GM12878 (cell line): Measurements from ENCODE around the gene EHF. TPM values are rescaled to one million over a fixed set of nuclear protein-coding genes. Genes with fewer than 3 reads are reported as not detected.
A peak's percentile ranks its signal among the peaks of the same experiment; 100 is the strongest.

ENCODE experiments used
- ATAC-seq: fragments of 200-7000 bp; cut with Tn5 transposase; 3 replicates; pipeline ENCODE4 v1.9.1; 2020; ENCODE audit warnings: mild to moderate bottlenecking, moderate library complexity
- BruUV-seq: library from RNA; stranded (reverse); fragments of 400-500 nt; replicated peaks from 2 replicates; lab custom pipeline; 2021; lab: Mats Ljungman, UMichigan
- CTCF ChIA-PET: fragments of 300-600 bp; sonication (Branson Sonifier 250); formaldehyde crosslinking; extraction: SDS; loops from one replicate; lab custom pipeline; 2021; ENCODE audit warnings: inconsistent platforms; lab: Yijun Ruan, JAX
- POLR2A ChIA-PET: fragments of 350-600 bp; formaldehyde crosslinking; extraction: SDS; loops from one replicate; lab custom pipeline; 2021; ENCODE audit warnings: inconsistent platforms; lab: Charles Lee
- RAD21 ChIA-PET: fragments of 300-600 bp; sonication (Branson Sonifier 250); formaldehyde crosslinking; loops from one replicate; lab custom pipeline; 2023; ENCODE audit warnings: antibody characterized with exemption; ENCODE audit not compliant: unreplicated experiment; lab: Charles Lee
- SMC1A ChIA-PET: fragments of 300-600 bp; sonication (Branson Sonifier 250); formaldehyde crosslinking; loops from one replicate; lab custom pipeline; 2023; ENCODE audit not compliant: unreplicated experiment, uncharacterized antibody; lab: Charles Lee
- DNase-seq: peaks from one replicate; pipeline ENCODE4 v3.0.0-alpha.2; 2011; ENCODE audit warnings: low read depth, low spot score
- FAIRE-seq: peaks from 3 replicates; lab custom pipeline; 2011; peaks lifted over from hg19 to GRCh38; lab: Jason Lieb, UNC
- H2AFZ ChIP-seq: 2 replicates; pipeline ENCODE4 v1.6.0; 2011; ENCODE audit warnings: low read depth, low read length, control low read depth; ENCODE audit not compliant: control insufficient read depth
- H3K27ac ChIP-seq: 2 replicates; pipeline ENCODE4 v1.5.1; 2011; ENCODE audit warnings: control low read depth; ENCODE audit not compliant: control insufficient read depth, insufficient read depth
- H3K27me3 ChIP-seq, 2 experiments: replicated peaks in 1 of 2; 2 replicates each; pipeline versions ENCODE4 v1.6.0 to v1.6.1; 2011; ENCODE audit warnings: low read length in 1 of 2; ENCODE audit not compliant: control insufficient read depth in 2 of 2, insufficient read depth in 2 of 2
- H3K36me3 ChIP-seq, 2 experiments: 2 replicates each; pipeline ENCODE4 v1.5.1; 2011; ENCODE audit warnings: low read length in 1 of 2; ENCODE audit not compliant: control insufficient read depth in 2 of 2, insufficient read depth in 2 of 2
- H3K4me1 ChIP-seq: 2 replicates; pipeline ENCODE4 v1.6.1; 2011; ENCODE audit warnings: mild to moderate bottlenecking, low read length, moderate library complexity, mixed read lengths; ENCODE audit not compliant: control insufficient read depth, insufficient read depth
- H3K4me2 ChIP-seq: 2 replicates; pipeline ENCODE4 v1.6.0; 2011; ENCODE audit warnings: control low read depth; ENCODE audit not compliant: control insufficient read depth, insufficient read depth
- H3K4me3 ChIP-seq: fragments of 200-600 bp; sonication (generic); 2 replicates; pipeline ENCODE4 v1.5.1; 2016
- H3K79me2 ChIP-seq: 2 replicates; pipeline ENCODE4 v1.6.0; 2011; ENCODE audit warnings: low read length; ENCODE audit not compliant: control insufficient read depth, insufficient read depth
- H3K9ac ChIP-seq: 2 replicates; pipeline ENCODE4 v1.8.0; 2011; ENCODE audit warnings: low read length, control low read depth, mixed read lengths; ENCODE audit not compliant: control insufficient read depth, insufficient read depth
- H3K9me3 ChIP-seq: replicated peaks from 3 replicates; pipeline ENCODE4 v1.5.1; 2011; ENCODE audit warnings: mild to moderate bottlenecking, low read length; ENCODE audit not compliant: control insufficient read depth, insufficient read depth
- H4K20me1 ChIP-seq: 2 replicates; pipeline ENCODE4 v1.6.0; 2011; ENCODE audit not compliant: control insufficient read depth, insufficient read depth
- BCL11A ChIP-seq: IDR thresholded peaks from 2 replicates; pipeline ENCODE4 v1.6.1; 2011; ENCODE audit warnings: low read depth, low read length
- CHD4 ChIP-seq: fragments of 200-600 bp; sonication (generic); IDR thresholded peaks from 2 replicates; pipeline ENCODE4 v1.6.1; 2016; ENCODE audit warnings: mild to moderate bottlenecking
- CREB1 ChIP-seq: IDR thresholded peaks from 2 replicates; pipeline ENCODE4 v1.6.1; 2012; ENCODE audit warnings: low read depth, mild to moderate bottlenecking, inconsistent platforms
- DPF2 ChIP-seq: fragments of 450-650 bp; IDR thresholded peaks from 2 replicates; pipeline ENCODE4 v1.6.1; 2017; ENCODE audit warnings: mild to moderate bottlenecking
- FOS ChIP-seq: IDR thresholded peaks from 3 replicates; pipeline ENCODE4 v1.6.1; 2011; ENCODE audit warnings: borderline replicate concordance; ENCODE audit not compliant: insufficient read length; ENCODE audit errors: extremely low read depth
- JUND ChIP-seq: IDR thresholded peaks from 2 replicates; pipeline ENCODE4 v1.6.1; 2012; ENCODE audit warnings: low read depth, mild to moderate bottlenecking, low read length, improper control_type of control experiment, moderate library complexity
- MEF2B ChIP-seq: fragments of 450-650 bp; IDR thresholded peaks from 2 replicates; pipeline ENCODE4 v1.6.1; 2018; ENCODE audit warnings: mild to moderate bottlenecking, moderate library complexity; ENCODE audit not compliant: partially characterized antibody, poor library complexity, severe bottlenecking
- MLLT1 ChIP-seq: fragments of 450-650 bp; IDR thresholded peaks from 2 replicates; pipeline ENCODE4 v1.6.1; 2016; ENCODE audit warnings: mild to moderate bottlenecking
- MTA3 ChIP-seq: IDR thresholded peaks from 2 replicates; pipeline ENCODE4 v1.6.1; 2012; ENCODE audit warnings: low read length, inconsistent platforms, borderline replicate concordance
- NFIC ChIP-seq: IDR thresholded peaks from 2 replicates; pipeline ENCODE4 v1.6.1; 2012; ENCODE audit warnings: low read depth, mild to moderate bottlenecking, inconsistent platforms, low read length, moderate library complexity
- NFXL1 ChIP-seq: fragments of 450-650 bp; IDR thresholded peaks from 2 replicates; pipeline ENCODE4 v1.6.1; 2017; ENCODE audit warnings: antibody characterized with exemption, mild to moderate bottlenecking, borderline replicate concordance
- NFYB ChIP-seq: IDR thresholded peaks from 2 replicates; pipeline ENCODE4 v1.6.1; 2011; ENCODE audit warnings: low read depth, mild to moderate bottlenecking, low read length, improper control_type of control experiment, moderate library complexity; ENCODE audit not compliant: insufficient read depth
- NRF1 ChIP-seq: conservative IDR thresholded peaks from 2 replicates; pipeline ENCODE4 v1.6.1; 2011; ENCODE audit warnings: mild to moderate bottlenecking, low read depth, low read length, improper control_type of control experiment
- PAX8 ChIP-seq: fragments of 450-650 bp; IDR thresholded peaks from 2 replicates; pipeline ENCODE4 v1.6.1; 2017; ENCODE audit warnings: mild to moderate bottlenecking, moderate library complexity
- POU2F2 ChIP-seq: IDR thresholded peaks from 3 replicates; pipeline ENCODE4 v1.6.1; 2011; ENCODE audit warnings: low read depth, mild to moderate bottlenecking, low read length, borderline replicate concordance
- RAD21 ChIP-seq: IDR thresholded peaks from 2 replicates; pipeline ENCODE4 v1.6.1; 2011; ENCODE audit warnings: mild to moderate bottlenecking, low read depth, low read length, moderate library complexity; ENCODE audit not compliant: insufficient read depth
- RB1 ChIP-seq: fragments of 450-650 bp; formaldehyde crosslinking; IDR thresholded peaks from 2 replicates; pipeline ENCODE4 v1.6.1; 2017; ENCODE audit warnings: mild to moderate bottlenecking, borderline replicate concordance
- SP1 ChIP-seq: IDR thresholded peaks from one replicate; pipeline ENCODE4 v1.6.1; 2011; ENCODE audit warnings: low read depth, low read length
- USF2 ChIP-seq: IDR thresholded peaks from 2 replicates; pipeline ENCODE4 v1.6.1; 2011; ENCODE audit warnings: low read depth, low read length, improper control_type of control experiment, borderline replicate concordance
- ZNF592 ChIP-seq: fragments of 450-650 bp; IDR thresholded peaks from 2 replicates; pipeline ENCODE4 v1.6.1; 2017; ENCODE audit warnings: mild to moderate bottlenecking, moderate library complexity
- WGBS: methylation state at CpG from one replicate; pipeline ENCODE4 v1.1.6; 2016; ENCODE audit warnings: low lambda C conversion rate; ENCODE audit not compliant: insufficient replicate concordance, insufficient coverage; ENCODE audit errors: missing lambda C conversion rate; 5-methylcytosine and 5-hydroxymethylcytosine counted together
- in situ Hi-C: fragments of 300-500 bp; cut with MboI; formaldehyde crosslinking; loops from 9 replicates; pipeline ENCODE4 v1.14.3; 2018; ENCODE audit warnings: mixed read lengths
- intact Hi-C: fragments of 100-400 bp; cut with micrococcal nuclease; formaldehyde crosslinking; loops from one replicate; pipeline ENCODE4 v1.14.2; 2022; ENCODE audit not compliant: unreplicated experiment
- polyA plus RNA-seq, 11 experiments: library from polyadenylated mRNA; depleted of rRNA in 4 of 11; unstranded in 6 of 11; stranded (reverse) in 5 of 11; fragments of >200 nt; fragmentation: Nextera tagmentation in 4 of 11; fragmentation: Illumina TruSeq in 1 of 11; extraction: Ambion mirVana in 4 of 11; extraction: Trizol in 1 of 11; gene quantifications; 1 replicate in 1 of 11; 2 replicates in 10 of 11; pipeline versions ENCODE4 v1.2.1 to v1.2.3, GENCODE V29; 2011 to 2016; ENCODE audit warnings: inconsistent platforms in 2 of 11, missing spikeins in 2 of 11, low read depth in 1 of 11
- total RNA-seq, 4 experiments: library from RNA; depleted of rRNA in 3 of 4; stranded (reverse); fragments of >200 nt in 3 of 4; fragmentation: Illumina TruSeq in 1 of 4; extraction: Trizol in 1 of 4; gene quantifications; 2 replicates each; pipeline versions ENCODE4 v1.2.1 to v1.2.3, GENCODE V29; 2013 to 2021

The EHF gene
- total and polyA plus RNA-seq, 10 of the 15 experiments (the other 5 are each of a cell fraction or from before 2014, with no cell fraction given), result 0.04 to 0.33 (median 0.06) TPM; not detected in 6

- intact Hi-C loops (no loop called here), in situ Hi-C loops (no loop called here)
- SMC1A ChIA-PET, result interaction anchor here (0.9 kb wide), 1 partner anchor 37 kb away, joined by 3 read pairs; no protein-coding TSS in a partner anchor
- Histone ChIP-seq H3K9ac (no peak overlapping the region), H3K36me3 (no peaks in the 10 kb centered on the region), H3K4me2 (peak overlapping the region; percentile 63), H4K20me1 (no peaks in the 10 kb centered on the region), H2AFZ (no peak overlapping the region), H3K27me3 (peaks cover 0 to 5% of the 10 kb centered on the region in 2 experiments; a peak in 1 of 4 replicates), H3K4me3 (no peak overlapping the region), H3K79me2 (no peaks in the 10 kb centered on the region), H3K27ac (no peak overlapping the region), H3K4me1 (peaks cover 20% of the 10 kb centered on the region), H3K9me3 (no peaks in the 10 kb centered on the region; the same call in 2 of the 3 replicates)
- DNase-seq (no peak), FAIRE-seq (peak; percentile 82), ATAC-seq (peak; percentile 85)
- POLR2A ChIA-PET, result interaction anchor here (0.6 kb wide), 1 partner anchor 563 kb away, joined by 4 read pairs; no protein-coding TSS in a partner anchor
- no TSS peak for BruUV-seq
- RAD21 ChIA-PET, result no interaction called here
- 0% methylated on average over 2 of the region's 2 CpGs for WGBS
- CTCF ChIA-PET, result no interaction called here
- TF ChIP-seq SP1, result no peak
- no peak for TF ChIP-seq FOS
- TF ChIP-seq DPF2, result peak; percentile 35; the same call in 1 of the 2 replicates
- no peak for TF ChIP-seq MTA3
- TF ChIP-seq USF2, result no peak
- TF ChIP-seq PAX8, result no peak
- TF ChIP-seq JUND, result no peak
- TF ChIP-seq NFYB, result no peak
- peak; percentile 92; the same call in 2 of the 3 replicates for TF ChIP-seq POU2F2
- TF ChIP-seq MEF2B, result no peak
- TF ChIP-seq RAD21, result no peak
- TF ChIP-seq NRF1, result no peak
- peak; percentile 42; the same call in 1 of the 2 replicates for TF ChIP-seq BCL11A
- no peak for TF ChIP-seq RB1
- no peak for TF ChIP-seq NFXL1
- peak; percentile 28; the same call in 1 of the 2 replicates for TF ChIP-seq CREB1
- no peak for TF ChIP-seq ZNF592
- no peak for TF ChIP-seq MLLT1
- no peak for TF ChIP-seq CHD4
- TF ChIP-seq NFIC, result peak; percentile 82
These were observed 7.3 kb upstream of the EHF start for GRCh38 chr11:34613552-34614056.
